G401.6 (cell line): ENCODE measurements around the gene TP53.
A peak's percentile ranks its signal among the peaks of the same experiment; 100 is the strongest.

Source experiments
- FAIRE-seq: peaks from 2 replicates; lab custom pipeline; 2012; peaks lifted over from hg19 to GRCh38; lab: Jason Lieb, UNC

TP53 gene

GRCh38 chr17:7706631-7707354 is 19.5 kb upstream of the TP53 start:
- no peak for FAIRE-seq

- no peak for FAIRE-seq
Measured at GRCh38 chr17:7705269-7706255, 18.3 kb upstream of the TP53 start.

GRCh38 chr17:7704601-7705268 is 17.4 kb upstream of the TP53 start, which contains the start of gene EFNB3:
Gene EFNB3, plus strand, starts transcription at chr17:7705202. Its CDS starts 397 bp downstream, at chr17:7705599.
- FAIRE-seq: peak; percentile 21

- FAIRE-seq: peak; percentile 67
Measured at GRCh38 chr17:7703584-7704479, 16.5 kb upstream of the TP53 start.

GRCh38 chr17:7702776-7703175 is 15.5 kb upstream of the TP53 start:
- FAIRE-seq: no peak

- FAIRE-seq: no peak
Measured at GRCh38 chr17:7701681-7702080, 14.4 kb upstream of the TP53 start.

- no peak for FAIRE-seq
Measured at GRCh38 chr17:7700510-7700909, 13.2 kb upstream of the TP53 start.

GRCh38 chr17:7697828-7698588 is 10.7 kb upstream of the TP53 start:
- FAIRE-seq: no peak

- FAIRE-seq: no peak
Measured at GRCh38 chr17:7695586-7695985, 8.3 kb upstream of the TP53 start.

GRCh38 chr17:7688808-7689316 is 1.6 kb upstream of the TP53 start:
- FAIRE-seq: no peak

- peak; percentile 99 for FAIRE-seq
Measured at GRCh38 chr17:7687908-7688807, 868 bp upstream of the TP53 start, which contains the start of gene WRAP53. Gene WRAP53, plus strand, starts transcription at chr17:7688477. Its CDS starts 172 bp downstream, at chr17:7688649.

GRCh38 chr17:7686222-7687071 is 843 bp downstream of the TP53 start:
- FAIRE-seq: peak; percentile 19

GRCh38 chr17:7685533-7686221 is 1.6 kb downstream of the TP53 start:
- FAIRE-seq: peak; percentile 90

- FAIRE-seq: no peak
Measured at GRCh38 chr17:7684851-7685532, 2.3 kb downstream of the TP53 start.

- no peak for FAIRE-seq
Measured at GRCh38 chr17:7677388-7678067, 9.8 kb downstream of the TP53 start.

- no peak for FAIRE-seq
Measured at GRCh38 chr17:7676533-7676932, 10.8 kb downstream of the TP53 start.

GRCh38 chr17:7674934-7675333 is 12.4 kb downstream of the TP53 start:
- no peak for FAIRE-seq
